HUES64 (cell line): ENCODE measurements around the gene SLC35E2B.
"Not testable (repeated sequence)": the region's sequence is repeated elsewhere in the genome, so short reads cannot be mapped to it uniquely, and the experiment has no call there.

Experiments used
- H3K27ac ChIP-seq: 2 replicates; pipeline ENCODE4 v1.7.0; 2013; ENCODE audit warnings: low read depth, low read length, inconsistent platforms
- H3K27me3 ChIP-seq: 2 replicates; pipeline ENCODE4 v1.6.1; 2013; ENCODE audit warnings: mild to moderate bottlenecking, low read length; ENCODE audit not compliant: insufficient read depth
- H3K36me3 ChIP-seq: 2 replicates; pipeline ENCODE4 v1.6.1; 2013; ENCODE audit warnings: mild to moderate bottlenecking, low read length; ENCODE audit not compliant: insufficient read depth
- H3K4me1 ChIP-seq: 2 replicates; pipeline ENCODE4 v1.6.1; 2013; ENCODE audit warnings: mild to moderate bottlenecking, low read length, moderate library complexity; ENCODE audit not compliant: insufficient read depth
- H3K4me3 ChIP-seq: 2 replicates; pipeline ENCODE4 v1.5.1; 2013; ENCODE audit warnings: mild to moderate bottlenecking, low read length, moderate library complexity
- H3K9ac ChIP-seq: 2 replicates; pipeline ENCODE4 v1.6.1; 2013; ENCODE audit warnings: mild to moderate bottlenecking, low read depth, low read length
- H3K9me3 ChIP-seq: 2 replicates; pipeline ENCODE4 v1.6.1; 2013; ENCODE audit warnings: low read depth, low read length; ENCODE audit not compliant: insufficient read depth
- WGBS: fragments of 150-250, 120-280 bp; methylation state at CpG from one replicate; pipeline ENCODE4 v1.1.7; 2013; ENCODE audit warnings: missing lambda C conversion rate; 5-methylcytosine and 5-hydroxymethylcytosine counted together

The SLC35E2B gene

DNA sequence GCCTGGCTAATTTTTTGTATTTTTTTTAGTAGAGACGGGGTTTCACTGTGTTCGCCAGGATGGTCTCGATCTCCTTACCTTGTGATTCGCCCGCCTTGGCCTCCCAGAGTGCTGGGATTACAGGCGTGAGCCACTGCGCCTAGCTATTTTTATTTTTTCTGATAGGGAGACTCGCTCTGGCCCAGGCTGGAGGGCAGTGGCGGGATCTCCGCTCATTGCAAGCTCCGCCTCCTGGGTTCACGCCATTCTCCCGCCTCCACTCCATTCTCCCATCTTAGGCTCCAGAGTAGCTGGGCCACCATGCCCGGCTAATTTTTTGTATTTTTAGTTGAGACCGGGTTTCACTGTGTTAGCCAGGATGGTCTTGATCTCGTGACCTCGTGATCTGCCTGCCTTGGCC lies 33.5 kb upstream of the SLC35E2B start:
- not testable (repeated sequence) for H3K9me3 ChIP-seq, H3K9ac ChIP-seq, H3K4me3 ChIP-seq, H3K27me3 ChIP-seq, H3K27ac ChIP-seq, H3K4me1 ChIP-seq
- 94% methylated on average over 17 of the region's 17 CpGs for WGBS
- H3K36me3 ChIP-seq = peaks cover 15% of the 10 kb centered on the region

DNA sequence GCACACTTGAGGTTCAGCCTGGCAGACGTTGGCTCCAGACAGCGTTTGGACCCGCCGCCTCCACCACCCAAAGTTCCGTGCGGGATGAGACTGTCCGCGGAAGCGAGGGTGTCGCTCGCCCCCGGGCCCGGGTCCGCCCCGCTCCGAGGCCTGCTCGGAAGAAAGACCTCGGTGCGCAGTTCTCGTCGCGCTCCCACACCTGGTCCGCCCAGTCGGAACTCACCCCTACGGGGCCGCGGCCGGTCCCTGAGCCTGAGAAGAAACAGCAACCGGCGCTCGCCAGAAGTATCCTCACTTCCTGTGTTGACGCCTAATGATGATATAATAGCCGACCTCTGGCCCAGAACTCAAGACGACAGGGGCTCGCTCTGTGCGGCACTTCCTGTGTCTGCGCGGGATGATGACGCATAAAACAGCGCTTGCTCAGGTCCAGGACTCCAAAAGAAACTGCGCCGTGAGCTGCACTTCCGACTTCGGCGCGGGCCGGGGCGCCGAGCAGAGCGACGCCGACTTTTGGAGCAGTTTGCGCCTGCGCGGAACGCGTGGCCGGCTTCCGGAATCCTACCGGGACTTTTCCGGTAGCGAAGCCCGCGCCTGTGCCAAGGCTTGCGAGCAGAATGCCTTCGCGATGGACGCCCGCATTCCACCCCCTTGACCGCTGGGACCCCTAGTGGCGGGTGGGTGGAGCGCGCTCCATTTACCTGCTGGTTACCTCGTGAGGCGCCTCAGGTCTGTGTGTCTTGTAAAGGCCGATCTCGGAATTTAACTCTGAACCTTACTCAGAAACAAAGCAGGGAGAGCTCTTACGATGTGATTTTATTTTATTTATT lies 31.7 kb upstream of the SLC35E2B start, which contains the start of gene CDK11A:
TSS of gene CDK11A (minus strand) at position 323 of the 830 bp plus-strand sequence. CDS start 1,539 bp downstream, outside the sequence.
- H3K4me1 ChIP-seq, H3K27me3 ChIP-seq, H3K9me3 ChIP-seq: not testable (repeated sequence)
- H3K27ac ChIP-seq = peak within 1 kb of the TSS; percentile 94; the same call in 1 of the 2 replicates
- H3K9ac ChIP-seq = peak within 1 kb of the TSS; percentile 55
- under 1% methylated on average over 51 of the region's 78 CpGs for WGBS
- peaks cover 20% of the 10 kb centered on the region for H3K36me3 ChIP-seq
- peak within 1 kb of the TSS; percentile 78 for H3K4me3 ChIP-seq

DNA sequence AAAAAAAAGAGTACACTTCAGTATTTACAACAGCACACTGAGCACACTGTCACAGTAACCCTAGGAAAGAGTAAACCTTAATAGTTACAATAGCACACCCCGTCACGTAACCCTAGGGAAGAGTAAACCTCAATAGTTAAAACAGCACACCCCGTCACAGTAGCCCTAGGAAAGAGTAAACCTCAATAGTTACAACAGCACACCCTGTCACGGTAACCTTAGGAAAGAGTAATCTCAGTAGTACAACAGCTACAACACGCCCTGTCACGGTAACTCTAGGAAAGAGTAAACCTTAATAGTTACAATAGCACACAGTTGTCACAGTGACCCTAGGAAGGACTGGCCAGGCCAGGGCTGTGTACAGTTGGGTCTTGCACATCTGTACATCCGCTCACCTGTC lies 28.6 kb upstream of the SLC35E2B start:
- Histone ChIP-seq H3K4me1 (no peaks in the 10 kb centered on the region), H3K4me3 (no peak overlapping the region), H3K27me3 (no peaks in the 10 kb centered on the region), H3K9ac (no peak overlapping the region), H3K27ac (no peak overlapping the region), H3K9me3 (no peaks in the 10 kb centered on the region), H3K36me3 (peaks cover 37% of the 10 kb centered on the region)
- 82% methylated on average over 7 of the region's 7 CpGs for WGBS

DNA sequence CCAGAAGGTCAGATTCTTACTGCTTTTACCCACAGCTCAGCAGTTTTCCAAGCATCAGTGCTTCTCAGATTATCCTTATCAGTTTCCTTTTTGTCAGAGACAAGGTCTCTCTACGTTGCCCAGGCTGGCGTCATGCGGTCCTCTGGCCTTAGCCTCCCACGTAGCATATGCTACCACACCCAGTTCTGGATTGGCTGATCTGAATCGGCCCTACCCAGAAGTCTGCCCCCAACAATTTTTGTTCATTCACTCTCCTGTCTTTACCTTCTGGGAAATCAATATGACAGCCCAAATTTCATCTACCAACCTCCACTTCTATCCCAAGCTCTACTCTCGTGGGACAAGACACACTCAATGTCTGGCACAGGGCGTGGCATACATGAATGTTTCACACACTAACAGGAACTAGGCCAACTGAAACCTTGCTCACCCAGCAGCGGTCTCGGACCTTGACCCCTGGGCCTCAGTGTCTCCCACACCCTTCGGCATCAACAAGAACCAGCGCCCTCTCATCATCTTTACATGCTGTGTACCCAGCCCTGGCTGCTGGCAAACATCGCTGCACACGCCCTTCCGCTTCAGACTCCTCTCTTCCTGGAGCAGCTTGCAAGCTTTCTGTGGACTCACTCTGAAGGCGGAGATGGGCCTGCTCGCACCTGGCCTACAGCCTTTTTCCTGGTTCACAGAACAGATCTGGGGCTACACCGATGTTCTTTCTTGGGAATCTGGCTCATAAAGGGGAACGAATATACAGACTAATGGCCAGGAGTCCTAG lies 22.7 kb upstream of the SLC35E2B start:
- not testable (repeated sequence) for H3K4me1 ChIP-seq, H3K27me3 ChIP-seq, H3K9me3 ChIP-seq, H3K27ac ChIP-seq, H3K4me3 ChIP-seq, H3K9ac ChIP-seq
- WGBS = 94% methylated on average over 14 of the region's 18 CpGs
- H3K36me3 ChIP-seq = peaks cover 31% of the 10 kb centered on the region

DNA sequence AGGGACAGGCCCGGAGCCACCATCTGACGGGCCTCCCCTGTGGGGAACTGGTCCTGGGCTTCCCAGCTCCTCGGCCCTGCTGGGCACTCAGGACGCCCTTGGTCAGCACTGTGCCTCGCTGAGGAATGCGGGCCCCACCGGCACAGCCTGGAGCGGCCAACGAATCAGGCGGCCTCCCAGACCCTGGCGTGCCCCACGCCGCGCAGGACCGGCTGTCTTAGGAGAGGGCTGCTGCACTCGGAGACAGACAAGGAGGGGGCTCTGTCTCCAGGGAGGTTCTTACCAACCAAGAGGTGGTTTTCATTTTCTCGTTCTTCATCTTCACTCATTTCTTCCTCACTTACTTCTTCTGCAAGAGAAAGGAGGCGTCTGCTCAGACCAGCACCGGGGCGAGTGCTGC lies 15.3 kb upstream of the SLC35E2B start:
- 98% methylated on average over 14 of the region's 20 CpGs for WGBS
- H3K27ac ChIP-seq, H3K4me3 ChIP-seq, H3K9ac ChIP-seq, H3K9me3 ChIP-seq, H3K36me3 ChIP-seq, H3K4me1 ChIP-seq, H3K27me3 ChIP-seq: not testable (repeated sequence)

DNA sequence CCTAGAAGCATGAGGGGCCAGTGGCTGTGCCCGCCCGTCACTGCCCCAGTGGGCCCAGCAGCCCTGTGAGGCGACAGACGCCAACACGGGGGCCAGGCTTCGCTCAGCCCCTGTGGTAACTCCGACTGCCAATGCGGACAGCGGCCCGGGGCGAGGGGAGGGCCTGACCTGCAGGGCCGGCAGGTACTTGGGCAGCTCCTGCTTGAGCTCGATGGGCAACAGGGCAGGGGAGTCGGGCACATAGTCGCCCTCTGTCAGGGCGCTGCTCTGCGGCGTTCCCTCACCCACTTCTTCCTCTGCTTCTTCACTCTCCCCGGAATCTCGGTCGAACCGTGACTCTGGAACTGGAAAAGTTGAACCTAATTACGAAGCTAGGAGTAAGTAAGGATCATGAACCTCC lies 14.6 kb upstream of the SLC35E2B start:
- H3K9me3 ChIP-seq, H3K27me3 ChIP-seq, H3K27ac ChIP-seq, H3K4me1 ChIP-seq, H3K4me3 ChIP-seq, H3K36me3 ChIP-seq, H3K9ac ChIP-seq: not testable (repeated sequence)
- 100% methylated on average over 5 of the region's 23 CpGs for WGBS

DNA sequence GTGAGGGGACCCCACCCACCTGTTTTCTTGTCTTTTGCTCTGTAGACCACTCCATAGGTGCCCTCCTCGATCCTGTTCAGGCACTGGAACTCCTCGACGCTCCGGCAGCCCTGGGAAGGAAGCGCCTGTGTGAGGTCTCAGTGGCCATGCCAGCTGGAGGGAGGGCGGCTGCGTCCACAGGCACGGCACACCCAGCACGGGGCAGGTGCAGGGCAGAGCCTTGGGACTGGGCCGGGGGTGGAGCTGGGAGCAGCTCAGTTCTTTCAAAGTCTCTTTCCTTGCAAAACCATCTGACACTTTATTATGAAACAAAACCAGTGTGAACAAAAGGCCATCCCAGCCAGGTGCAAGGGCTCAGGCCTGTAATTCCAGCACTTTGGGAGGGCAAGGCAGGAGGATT lies 13.0 kb upstream of the SLC35E2B start:
- not testable (repeated sequence) for H3K27ac ChIP-seq, H3K9ac ChIP-seq, H3K27me3 ChIP-seq, H3K36me3 ChIP-seq, H3K9me3 ChIP-seq, H3K4me1 ChIP-seq, H3K4me3 ChIP-seq
- no CpG with 5 or more reads among the region's 10 CpGs for WGBS

DNA sequence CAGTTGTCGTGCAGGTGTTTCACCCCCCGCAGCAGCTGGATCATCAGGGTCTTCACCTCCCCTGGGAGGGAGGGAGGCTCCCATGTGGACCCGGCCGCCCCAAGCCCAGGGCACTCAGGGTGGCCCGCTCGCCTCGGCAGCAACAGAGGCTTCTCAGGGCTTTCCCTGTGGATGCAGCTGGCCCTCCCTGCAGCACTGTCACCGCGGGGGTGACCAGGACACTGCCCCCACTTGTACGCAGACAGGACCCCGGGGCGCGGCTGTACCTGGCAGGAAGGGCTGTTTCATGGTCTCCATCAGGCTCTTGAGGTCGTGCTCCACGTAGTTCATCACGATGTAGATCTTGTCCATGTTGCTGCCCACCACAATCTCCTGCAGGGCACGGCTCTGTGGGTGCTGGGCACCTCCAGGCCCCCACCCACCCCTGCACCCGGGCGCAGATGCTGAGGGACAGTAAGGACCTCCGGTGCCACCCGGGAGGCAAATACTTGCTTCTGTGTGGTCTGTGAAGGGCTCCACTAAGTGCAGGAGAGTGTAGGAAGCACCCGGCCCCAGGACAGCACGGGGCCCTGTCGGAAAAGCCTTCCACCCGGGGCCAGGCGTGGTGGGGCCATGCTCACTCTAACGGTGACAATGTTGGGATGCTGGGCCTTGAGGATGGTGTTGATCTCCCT lies 11.8 kb upstream of the SLC35E2B start:
- not testable (repeated sequence) for H3K9me3 ChIP-seq, H3K4me1 ChIP-seq, H3K36me3 ChIP-seq, H3K27ac ChIP-seq, H3K27me3 ChIP-seq, H3K4me3 ChIP-seq, H3K9ac ChIP-seq
- WGBS = 91% methylated on average over 26 of the region's 27 CpGs

DNA sequence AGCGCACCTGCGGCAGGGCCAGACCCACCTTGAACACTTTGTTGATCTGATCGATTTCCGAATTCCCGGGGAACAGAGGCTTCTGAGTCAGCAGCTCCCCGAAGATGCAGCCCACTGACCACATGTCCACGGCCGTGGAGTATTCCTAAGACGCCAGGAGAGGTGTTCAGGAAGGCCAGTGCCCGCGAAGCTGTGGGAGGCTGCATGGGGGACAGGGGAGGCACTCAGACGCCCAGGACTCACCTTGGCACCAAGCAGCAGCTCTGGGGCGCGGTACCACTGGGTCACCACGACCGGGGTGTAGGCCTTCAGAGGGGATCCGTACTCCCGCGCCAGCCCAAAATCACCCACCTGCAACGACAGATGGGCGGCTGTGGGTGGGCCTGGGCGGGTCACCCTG lies 11.2 kb upstream of the SLC35E2B start:
- Histone ChIP-seq H3K9ac (no peak overlapping the region), H3K4me1 (no peaks in the 10 kb centered on the region), H3K27me3 (no peaks in the 10 kb centered on the region), H3K9me3 (no peaks in the 10 kb centered on the region), H3K4me3 (no peak overlapping the region), H3K36me3 (peaks cover 7% of the 10 kb centered on the region), H3K27ac (no peak overlapping the region)
- WGBS = 97% methylated on average over 22 of the region's 22 CpGs

DNA sequence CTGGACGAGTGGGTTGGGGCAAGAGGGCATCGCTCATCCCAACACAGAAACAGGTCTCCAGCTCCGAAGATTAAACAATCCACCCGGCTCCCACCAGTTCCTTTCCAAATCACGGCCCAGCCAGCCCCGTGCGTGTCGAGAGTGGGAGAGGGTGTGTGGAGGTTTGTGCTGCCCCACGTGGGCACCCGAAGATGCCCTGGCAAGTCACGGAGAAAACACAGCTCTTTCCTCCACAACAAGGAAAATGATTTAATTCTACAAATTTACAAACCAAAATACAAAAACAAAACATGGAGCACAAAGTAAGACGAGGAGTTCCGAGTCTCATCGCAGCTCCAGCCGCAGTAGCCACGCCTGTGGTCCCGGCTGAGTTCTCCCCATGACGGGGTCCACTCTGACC lies 9.9 kb upstream of the SLC35E2B start:
- not testable (repeated sequence) for H3K27ac ChIP-seq, H3K4me1 ChIP-seq, H3K36me3 ChIP-seq, H3K4me3 ChIP-seq, H3K9me3 ChIP-seq, H3K27me3 ChIP-seq, H3K9ac ChIP-seq
- no CpG with 5 or more reads among the region's 18 CpGs for WGBS

DNA sequence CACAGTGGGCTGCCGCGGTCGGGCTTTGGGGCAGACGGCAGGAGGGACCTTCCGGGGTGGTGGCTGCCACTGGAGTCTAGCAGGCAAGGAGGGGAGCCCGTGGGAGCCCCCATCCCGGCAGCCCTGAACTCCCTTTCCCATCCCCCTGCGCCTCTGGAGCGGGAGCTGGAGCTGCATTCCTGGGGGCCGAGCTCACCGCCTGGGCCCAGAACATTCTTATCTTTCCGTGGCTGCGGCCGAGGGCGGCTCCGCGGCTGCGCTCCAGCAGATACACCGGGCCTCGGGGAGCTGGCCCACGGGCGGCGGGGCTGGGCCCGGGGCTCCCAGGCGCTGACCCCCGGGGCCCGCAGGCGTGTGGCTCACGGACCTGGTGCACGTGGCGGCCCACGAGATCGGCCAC lies 8.0 kb upstream of the SLC35E2B start:
- WGBS = no CpG with 5 or more reads among the region's 33 CpGs
- not testable (repeated sequence) for H3K27me3 ChIP-seq, H3K4me1 ChIP-seq, H3K36me3 ChIP-seq, H3K9me3 ChIP-seq, H3K9ac ChIP-seq, H3K27ac ChIP-seq, H3K4me3 ChIP-seq
